ENCODE results near the gene PCDH9. TPM values are rescaled to one million over a fixed set of nuclear protein-coding genes. Genes with fewer than 3 reads are reported as not detected.

The PCDH9 gene
- total and polyA plus RNA-seq, 2 experiments from 2014 or later = 0.31 to 0.52 TPM

DNA sequence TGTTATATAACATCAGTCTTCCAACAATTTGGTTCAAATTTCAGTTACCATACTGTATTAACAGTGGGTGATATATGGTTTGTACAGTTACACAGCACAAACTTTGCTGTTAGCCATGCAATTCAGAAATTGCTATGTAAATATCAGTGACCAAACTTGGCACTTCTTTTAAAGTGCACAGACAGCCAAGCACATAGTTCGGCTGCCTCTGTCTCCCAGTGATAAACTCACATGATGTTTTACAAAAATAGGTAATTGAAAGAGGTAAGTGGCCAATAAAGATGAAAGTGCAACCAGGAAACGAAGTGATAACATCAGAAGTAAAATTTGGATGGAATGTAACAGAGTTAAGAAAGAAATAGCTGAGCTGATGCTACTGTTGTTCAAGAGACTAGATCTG, 143.9 kb downstream of the PCDH9 start (continued):
- no peak for TF ChIP-seq REST (IDR thresholded peaks at IDR 0.05; ENCODE audit: unreplicated experiment)
- TF ChIP-seq ZNF114 (CRISPR knock-in tag; IDR thresholded peaks at IDR 0.05) = no peak
- no peak for TF ChIP-seq JUNB (IDR thresholded peaks at IDR 0.05; ENCODE audit: unreplicated experiment)
- no peak for TF ChIP-seq ZNF331 (CRISPR knock-in tag; IDR thresholded peaks at IDR 0.05; ENCODE audit: low read depth)
- TF ChIP-seq, protein P1, sequence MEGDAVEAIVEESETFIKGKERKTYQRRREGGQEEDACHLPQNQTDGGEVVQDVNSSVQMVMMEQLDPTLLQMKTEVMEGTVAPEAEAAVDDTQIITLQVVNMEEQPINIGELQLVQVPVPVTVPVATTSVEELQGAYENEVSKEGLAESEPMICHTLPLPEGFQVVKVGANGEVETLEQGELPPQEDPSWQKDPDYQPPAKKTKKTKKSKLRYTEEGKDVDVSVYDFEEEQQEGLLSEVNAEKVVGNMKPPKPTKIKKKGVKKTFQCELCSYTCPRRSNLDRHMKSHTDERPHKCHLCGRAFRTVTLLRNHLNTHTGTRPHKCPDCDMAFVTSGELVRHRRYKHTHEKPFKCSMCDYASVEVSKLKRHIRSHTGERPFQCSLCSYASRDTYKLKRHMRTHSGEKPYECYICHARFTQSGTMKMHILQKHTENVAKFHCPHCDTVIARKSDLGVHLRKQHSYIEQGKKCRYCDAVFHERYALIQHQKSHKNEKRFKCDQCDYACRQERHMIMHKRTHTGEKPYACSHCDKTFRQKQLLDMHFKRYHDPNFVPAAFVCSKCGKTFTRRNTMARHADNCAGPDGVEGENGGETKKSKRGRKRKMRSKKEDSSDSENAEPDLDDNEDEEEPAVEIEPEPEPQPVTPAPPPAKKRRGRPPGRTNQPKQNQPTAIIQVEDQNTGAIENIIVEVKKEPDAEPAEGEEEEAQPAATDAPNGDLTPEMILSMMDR (conservative IDR thresholded peaks at IDR 0.05; ENCODE audit: low read depth in 2 of 2) = no peak

GRCh38 chr13:67084066-67084465, 146.1 kb downstream of the PCDH9 start:
- Histone ChIP-seq H3K36me3 (ENCODE audit: insufficient read depth) (no peaks in the 10 kb centered on the region), H4K20me1 (replicated peaks; ENCODE audit: insufficient read depth) (no peaks in the 10 kb centered on the region), H3F3A (replicated peaks; ENCODE audit: low read depth) (no peaks in the 10 kb centered on the region), H3K4me1 (ENCODE audit: insufficient read depth) (no peaks in the 10 kb centered on the region), H3K79me2 (replicated peaks; ENCODE audit: insufficient read depth) (no peaks in the 10 kb centered on the region), H3K27ac (ENCODE audit: low read depth) (no peak overlapping the region), H3K9me2 (ENCODE audit: insufficient read depth) (no peaks in the 10 kb centered on the region), H3K27me3 (ENCODE audit: insufficient read depth) (no peaks in the 10 kb centered on the region), H3K4me2 (no peak overlapping the region), H3K4me3 (no peak overlapping the region), H2AFZ (0 out of 2 replicates have a peak overlapping the region, but pooled peaks have one; percentile 24)
- Mint-ChIP-seq H3K4me1 (no peaks in the 10 kb centered on the region), H3K4me3 (no peak overlapping the region), H3K36me3 (ENCODE audit: low read depth) (no peaks in the 10 kb centered on the region), H3K9me3 (no peaks in the 10 kb centered on the region), H3K27me3 (ENCODE audit: insufficient read depth, low read depth, poor library complexity) (no peaks in the 10 kb centered on the region), H3K27ac (no peak overlapping the region)
- ATAC-seq = no peak
- no peak for DNase-seq (ENCODE audit: low spot score)
- TF ChIP-seq EZH2 (IDR thresholded peaks at IDR 0.05; ENCODE audit: low read depth, unreplicated experiment) (no peak), REST (IDR thresholded peaks at IDR 0.05; ENCODE audit: unreplicated experiment) (no peak), ZNF462 (CRISPR knock-in tag; IDR thresholded peaks at IDR 0.05) (no peak), POLR2AphosphoS5 (IDR thresholded peaks at IDR 0.05; ENCODE audit: low read depth) (no peak), JUNB (IDR thresholded peaks at IDR 0.05; ENCODE audit: unreplicated experiment) (no peak), ZNF331 (CRISPR knock-in tag; IDR thresholded peaks at IDR 0.05; ENCODE audit: low read depth) (no peak), ZNF114 (CRISPR knock-in tag; IDR thresholded peaks at IDR 0.05) (no peak), STAT1 (IDR thresholded peaks at IDR 0.05; ENCODE audit: unreplicated experiment) (no peak)

All from GM23338 (cell line).